Lower leg skin (tissue), 3 donors: ENCODE measurements around the gene SH3RF3.

Experiments
- CTCF ChIP-seq, 3 donors: fragments of 450-650 bp; IDR thresholded peaks; one replicate each; pipeline ENCODE4 v1.5.1; 2016; ENCODE audit warnings: antibody characterized with exemption in 3 of 3, mild to moderate bottlenecking in 3 of 3, moderate library complexity in 2 of 3
- POLR2A ChIP-seq, 2 donors: fragments of 450-650 bp; IDR thresholded peaks; one replicate each; pipeline ENCODE4 v1.6.1; 2016 to 2017; ENCODE audit warnings: antibody characterized with exemption in 2 of 2, mild to moderate bottlenecking in 1 of 2, moderate library complexity in 1 of 2

DNA sequence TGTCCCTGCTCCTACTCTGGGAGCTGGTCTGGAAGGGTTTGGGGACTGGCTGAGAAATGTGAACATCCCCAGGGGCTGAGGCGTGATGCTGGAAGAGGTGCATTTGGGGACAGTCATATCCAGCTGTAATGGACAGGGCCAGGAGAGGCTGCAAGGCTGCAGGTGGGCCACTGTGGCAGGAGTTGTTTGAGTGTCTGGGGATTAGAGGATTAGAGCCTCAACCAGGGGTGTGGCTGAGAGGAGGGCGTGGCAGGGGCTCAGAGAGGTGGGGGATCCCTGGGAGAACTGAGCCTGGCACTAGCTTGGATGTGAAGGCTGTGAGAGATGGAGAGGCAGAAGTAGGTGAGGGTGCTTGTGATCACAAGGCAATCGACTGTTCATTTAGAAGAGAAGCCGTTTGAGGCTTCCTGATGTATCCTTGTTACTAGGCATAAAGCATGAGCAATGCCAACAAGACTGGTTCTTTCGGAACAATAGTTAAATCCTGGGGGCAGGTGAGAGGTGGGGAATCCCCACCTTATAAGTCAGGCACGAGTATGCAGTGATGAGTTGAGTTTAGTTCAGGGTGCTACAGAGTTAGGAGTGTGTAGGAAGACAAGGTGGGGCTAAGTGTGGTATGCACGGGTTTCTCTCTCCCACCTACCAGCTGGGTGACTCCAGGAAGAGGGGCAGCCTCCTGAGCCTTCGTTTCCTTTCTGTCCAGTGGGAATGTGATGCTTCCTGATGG, 31.9 kb downstream of the SH3RF3 start:
- TF ChIP-seq CTCF (IDR thresholded peaks at IDR 0.05): no peak
- TF ChIP-seq POLR2A (IDR thresholded peaks at IDR 0.05): no peak
